ENCODE measurements around the gene ERBB4. TPM values are rescaled to one million over a fixed set of nuclear protein-coding genes. Genes with fewer than 3 reads are reported as not detected.

The ERBB4 gene
- total RNA-seq, 4 donors from 2014 or later: 1.6 to 5.7 (median 3.5) TPM

DNA sequence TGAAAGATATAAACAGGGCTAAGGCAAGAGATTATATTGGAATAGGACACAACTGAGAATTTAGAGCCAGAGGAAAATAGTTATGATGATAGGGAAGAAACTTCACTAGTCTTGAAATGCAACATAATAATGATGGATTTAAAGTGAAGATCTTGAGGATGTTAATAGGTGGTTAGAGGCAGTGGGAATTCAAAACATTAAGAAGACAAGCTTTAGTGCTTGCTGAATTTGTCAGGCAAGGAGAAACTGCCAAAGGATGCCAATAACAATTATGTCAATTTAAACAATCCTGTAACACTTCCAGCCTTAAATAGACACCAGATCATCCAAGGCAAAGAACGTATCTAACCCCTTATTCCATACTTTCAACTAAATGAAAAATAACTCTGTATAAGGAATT lies 330.1 kb downstream of the ERBB4 start:
- Histone ChIP-seq H3K4me3 (no peak overlapping the region), H3K9me3 (no peaks in the 10 kb centered on the region), H3K27me3 (no peaks in the 10 kb centered on the region), H3K4me1 (no peaks in the 10 kb centered on the region), H3K27ac (no peak overlapping the region), H3K36me3 (no peaks in the 10 kb centered on the region)
- intact Hi-C loops (cut with DNase I; ENCODE audit: low total_unique reads) (no loop called here), in situ Hi-C loops (cut with MboI; ENCODE audit: low sequenced_read_pairs in 4 of 4) (no loop called here)
- no peak for ATAC-seq
- TF ChIP-seq, protein P1, sequence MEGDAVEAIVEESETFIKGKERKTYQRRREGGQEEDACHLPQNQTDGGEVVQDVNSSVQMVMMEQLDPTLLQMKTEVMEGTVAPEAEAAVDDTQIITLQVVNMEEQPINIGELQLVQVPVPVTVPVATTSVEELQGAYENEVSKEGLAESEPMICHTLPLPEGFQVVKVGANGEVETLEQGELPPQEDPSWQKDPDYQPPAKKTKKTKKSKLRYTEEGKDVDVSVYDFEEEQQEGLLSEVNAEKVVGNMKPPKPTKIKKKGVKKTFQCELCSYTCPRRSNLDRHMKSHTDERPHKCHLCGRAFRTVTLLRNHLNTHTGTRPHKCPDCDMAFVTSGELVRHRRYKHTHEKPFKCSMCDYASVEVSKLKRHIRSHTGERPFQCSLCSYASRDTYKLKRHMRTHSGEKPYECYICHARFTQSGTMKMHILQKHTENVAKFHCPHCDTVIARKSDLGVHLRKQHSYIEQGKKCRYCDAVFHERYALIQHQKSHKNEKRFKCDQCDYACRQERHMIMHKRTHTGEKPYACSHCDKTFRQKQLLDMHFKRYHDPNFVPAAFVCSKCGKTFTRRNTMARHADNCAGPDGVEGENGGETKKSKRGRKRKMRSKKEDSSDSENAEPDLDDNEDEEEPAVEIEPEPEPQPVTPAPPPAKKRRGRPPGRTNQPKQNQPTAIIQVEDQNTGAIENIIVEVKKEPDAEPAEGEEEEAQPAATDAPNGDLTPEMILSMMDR (IDR thresholded peaks at IDR 0.05 in 4 of 5, conservative IDR thresholded peaks at IDR 0.05 in 1 of 5): no peak
- no peak for TF ChIP-seq POLR2A (IDR thresholded peaks at IDR 0.05)
- DNase-seq: no peak

DNA sequence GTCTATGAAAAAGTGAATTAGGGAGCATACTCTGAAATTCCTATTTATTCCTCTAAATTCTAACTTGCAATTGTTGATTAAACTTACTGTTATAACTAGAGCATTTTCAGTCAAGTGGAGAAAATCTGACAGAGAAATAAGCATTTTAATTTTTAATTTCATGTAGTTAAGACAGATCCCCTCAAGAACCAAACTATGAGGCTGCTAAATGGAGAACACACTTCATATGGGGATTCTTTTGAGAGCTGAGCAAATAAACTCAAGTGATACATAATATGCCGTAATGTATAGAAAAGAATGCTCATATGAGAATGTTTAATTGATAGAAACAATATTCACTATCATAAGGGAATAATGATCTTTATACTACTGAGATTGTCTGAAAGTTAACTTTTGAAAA lies 340.8 kb downstream of the ERBB4 start:
- DNase-seq (no peak), ATAC-seq (no peak)
- Histone ChIP-seq H3K9me3 (no peaks in the 10 kb centered on the region), H3K27ac (no peak overlapping the region), H3K27me3 (no peaks in the 10 kb centered on the region), H3K4me1 (no peaks in the 10 kb centered on the region), H3K36me3 (no peaks in the 10 kb centered on the region), H3K4me3 (no peak overlapping the region)
- in situ Hi-C loops (cut with MboI; ENCODE audit: low sequenced_read_pairs in 4 of 4) (no loop called here), intact Hi-C loops (cut with DNase I; ENCODE audit: low total_unique reads) (no loop called here)
- TF ChIP-seq, protein P1 (IDR thresholded peaks at IDR 0.05 in 4 of 5, conservative IDR thresholded peaks at IDR 0.05 in 1 of 5): no peak
- no peak for TF ChIP-seq POLR2A (IDR thresholded peaks at IDR 0.05)

DNA sequence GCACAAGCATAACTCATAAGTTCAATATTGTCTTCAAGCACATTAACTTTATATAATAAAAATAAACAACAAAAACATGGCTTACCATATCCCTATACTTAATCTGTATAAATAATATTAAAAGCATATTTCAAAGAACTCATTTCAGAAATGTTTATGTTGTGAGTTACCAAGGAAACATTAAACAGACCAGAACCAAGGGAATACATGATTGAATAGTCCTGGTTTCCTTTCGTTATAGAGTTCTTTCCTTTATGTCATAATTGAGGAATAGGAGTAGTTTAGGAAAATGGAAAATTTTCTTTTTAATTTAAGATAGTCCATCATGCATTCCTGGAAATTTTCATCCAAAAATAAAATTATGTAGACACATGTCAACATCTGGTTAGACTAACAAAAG lies 343.0 kb downstream of the ERBB4 start:
- no peak for DNase-seq
- in situ Hi-C loops (cut with MboI; ENCODE audit: low sequenced_read_pairs in 4 of 4): no loop called here
- no peaks in the 10 kb centered on the region for H3K27me3 ChIP-seq
- no peaks in the 10 kb centered on the region for H3K9me3 ChIP-seq
- H3K27ac ChIP-seq: no peak overlapping the region
- TF ChIP-seq, protein P1 (IDR thresholded peaks at IDR 0.05 in 4 of 5, conservative IDR thresholded peaks at IDR 0.05 in 1 of 5): no peak
- no peak for TF ChIP-seq POLR2A (IDR thresholded peaks at IDR 0.05)
- ATAC-seq: no peak
- H3K4me3 ChIP-seq: no peak overlapping the region
- H3K36me3 ChIP-seq: no peaks in the 10 kb centered on the region
- intact Hi-C loops (cut with DNase I; ENCODE audit: low total_unique reads): no loop called here
- no peaks in the 10 kb centered on the region for H3K4me1 ChIP-seq

- intact Hi-C loops (cut with DNase I; ENCODE audit: low total_unique reads) (no loop called here), in situ Hi-C loops (cut with MboI; ENCODE audit: low sequenced_read_pairs in 4 of 4) (no loop called here)
- no peak for ATAC-seq
- no peaks in the 10 kb centered on the region for H3K9me3 ChIP-seq
- DNase-seq: no peak
- H3K27ac ChIP-seq: no peak overlapping the region
- no peak overlapping the region for H3K4me3 ChIP-seq
- H3K4me1 ChIP-seq: no peaks in the 10 kb centered on the region
- TF ChIP-seq POLR2A (IDR thresholded peaks at IDR 0.05): no peak
- TF ChIP-seq, protein P1 (IDR thresholded peaks at IDR 0.05 in 4 of 5, conservative IDR thresholded peaks at IDR 0.05 in 1 of 5): no peak
- no peaks in the 10 kb centered on the region for H3K36me3 ChIP-seq
- H3K27me3 ChIP-seq: no peaks in the 10 kb centered on the region
Measured at GRCh38 chr2:212194396-212194795, 344.2 kb downstream of the ERBB4 start.

GRCh38 chr2:212193803-212194202 lies 344.8 kb downstream of the ERBB4 start:
- Histone ChIP-seq H3K4me1 (no peaks in the 10 kb centered on the region), H3K9me3 (no peaks in the 10 kb centered on the region), H3K27me3 (no peaks in the 10 kb centered on the region), H3K36me3 (no peaks in the 10 kb centered on the region), H3K27ac (no peak overlapping the region), H3K4me3 (no peak overlapping the region)
- DNase-seq (no peak), ATAC-seq (no peak)
- in situ Hi-C loops (cut with MboI; ENCODE audit: low sequenced_read_pairs in 4 of 4): no loop called here
- TF ChIP-seq, protein P1 (IDR thresholded peaks at IDR 0.05 in 4 of 5, conservative IDR thresholded peaks at IDR 0.05 in 1 of 5): no peak
- TF ChIP-seq POLR2A (IDR thresholded peaks at IDR 0.05): no peak
- intact Hi-C loops (cut with DNase I; ENCODE audit: low total_unique reads): no loop called here

Measured in gastrocnemius medialis (tissue), 4 donors.